ENCODE data around the gene ANKS6.

The ANKS6 gene

DNA sequence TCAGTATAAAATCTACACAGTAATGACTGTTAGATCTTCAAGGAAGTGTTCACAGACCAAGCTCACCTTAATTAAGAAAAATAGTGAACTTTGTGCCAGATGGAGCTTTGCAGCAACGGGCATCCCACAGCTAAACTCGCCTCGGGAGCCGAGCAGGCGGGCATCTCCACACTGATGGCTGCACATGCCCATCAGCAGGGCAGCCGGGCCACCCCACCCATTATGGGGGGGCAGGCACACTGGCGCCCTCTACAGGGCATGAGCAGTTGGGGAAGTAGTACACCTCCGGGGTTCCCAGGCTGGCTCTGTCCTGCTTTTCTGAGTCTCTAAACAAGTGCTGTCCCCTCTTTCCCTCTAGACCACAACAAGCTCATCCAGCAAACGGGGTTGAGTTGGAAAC is 21.6 kb downstream of the ANKS6 start:
- no peak for DNase-seq (ENCODE audit: extremely low read depth in 1 of 2, low read depth in 1 of 2)

DNA sequence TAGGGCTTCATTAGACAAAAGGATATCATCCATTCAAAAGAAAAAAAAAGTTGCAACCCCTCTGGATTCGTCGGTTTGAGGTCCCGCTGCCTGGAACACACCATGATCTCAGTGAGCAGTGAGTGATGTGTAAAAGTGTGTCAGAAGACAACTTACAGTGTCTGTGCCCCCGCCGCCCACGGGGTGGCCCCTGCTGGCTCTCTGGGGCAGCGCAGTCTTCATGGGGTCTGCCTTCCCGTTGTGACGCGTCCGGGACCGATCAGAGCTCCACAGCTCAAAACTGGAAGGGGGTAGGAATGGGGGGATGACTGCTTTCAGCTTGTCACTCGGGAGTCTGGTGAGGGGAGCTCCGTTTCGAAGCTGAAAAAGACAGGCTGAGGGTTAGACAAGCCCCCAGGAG is 22.6 kb downstream of the ANKS6 start:
- no peak for DNase-seq (ENCODE audit: extremely low read depth in 1 of 2, low read depth in 1 of 2)

DNA sequence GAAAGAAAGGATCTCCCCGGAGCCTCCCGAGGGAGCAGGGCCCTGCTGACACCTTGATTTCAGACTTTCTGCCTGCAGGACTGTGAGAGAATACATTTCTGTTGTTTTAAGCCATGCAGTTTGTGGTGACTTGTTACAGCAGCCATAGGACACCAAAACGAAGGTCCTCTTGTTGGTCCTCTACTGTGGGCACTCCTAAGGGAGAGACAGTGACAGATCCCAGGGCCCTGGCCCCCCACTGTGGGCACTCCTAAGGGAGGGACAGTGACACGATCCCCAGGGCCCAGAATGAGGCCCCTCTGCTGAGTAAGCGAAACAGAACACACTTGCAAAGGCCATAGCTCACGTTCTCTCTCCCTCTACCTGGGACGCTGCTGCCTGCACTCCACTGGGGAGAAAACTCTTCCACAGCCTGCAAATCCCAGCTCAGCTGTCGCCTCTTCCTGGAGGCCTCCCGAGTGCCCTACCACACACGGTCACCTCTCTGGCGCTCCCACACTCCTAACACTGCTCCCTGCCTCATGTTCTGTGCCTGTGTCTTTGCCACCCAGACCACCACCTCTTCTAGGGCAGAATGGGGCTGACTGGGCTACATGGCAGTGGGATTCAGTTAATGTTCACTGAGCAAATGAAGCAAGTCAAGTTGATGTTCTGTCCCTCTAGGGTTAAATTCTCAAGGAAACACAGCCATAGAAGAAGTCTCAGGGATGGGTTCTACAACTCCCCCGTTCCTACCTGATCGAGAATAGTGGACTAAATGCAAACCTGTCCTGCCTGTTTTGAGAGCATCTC is 23.8 kb downstream of the ANKS6 start:
- DNase-seq (ENCODE audit: extremely low read depth in 1 of 2, low read depth in 1 of 2), result no peak

DNA sequence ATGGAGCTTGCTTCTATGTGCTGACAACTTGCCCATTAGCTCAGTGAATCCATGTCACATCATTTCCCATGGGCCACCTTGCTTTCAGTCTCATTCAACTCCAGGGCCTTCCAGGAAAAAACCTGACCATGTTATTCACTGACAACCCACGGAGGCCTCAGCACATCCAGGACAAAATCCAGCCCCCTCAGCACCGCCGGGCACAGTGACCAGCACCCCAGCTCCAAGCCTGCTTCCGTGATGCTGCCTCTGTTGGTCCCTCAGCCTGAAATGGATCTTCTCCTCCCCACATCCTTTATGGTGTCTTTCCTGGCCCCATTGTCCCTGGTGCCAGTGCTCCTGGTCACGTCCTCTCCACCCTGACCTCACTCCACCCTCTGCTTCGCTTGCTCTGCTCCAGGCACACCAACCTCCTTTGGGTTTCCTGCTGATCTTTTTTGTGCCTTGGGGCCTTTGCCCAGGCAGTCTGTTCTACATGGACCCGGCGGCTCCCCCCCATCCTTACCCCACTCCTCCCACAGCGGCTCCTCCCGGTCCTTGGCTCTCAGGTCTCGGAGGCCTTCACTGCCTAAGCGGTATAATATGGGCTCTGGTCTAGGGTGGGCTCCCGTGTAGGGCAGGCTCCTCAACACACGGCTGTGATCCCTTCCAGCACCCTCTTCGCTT is 25.0 kb downstream of the ANKS6 start:
- no peak for DNase-seq (ENCODE audit: extremely low read depth in 1 of 2, low read depth in 1 of 2)

DNA sequence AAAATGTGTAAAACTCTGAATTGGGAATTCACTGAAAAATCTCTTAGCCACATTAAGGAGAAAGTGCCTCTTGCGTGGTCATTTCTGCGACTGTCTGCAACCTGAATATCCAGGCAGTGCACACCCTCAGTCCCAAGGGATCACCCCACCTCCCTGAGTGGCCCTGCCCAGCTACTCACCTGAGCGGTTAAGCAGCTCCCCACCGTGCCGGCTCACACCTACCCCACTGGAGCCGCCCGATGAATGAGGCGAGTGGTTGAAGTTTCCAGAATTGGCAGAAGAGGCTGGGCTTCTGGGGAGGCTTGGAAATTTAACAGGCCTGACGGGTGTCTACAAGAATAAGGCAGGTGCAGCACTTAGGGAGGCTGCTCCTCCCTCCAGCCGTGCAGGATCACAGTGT is 25.6 kb downstream of the ANKS6 start:
- no peak for DNase-seq (ENCODE audit: extremely low read depth in 1 of 2, low read depth in 1 of 2)

DNA sequence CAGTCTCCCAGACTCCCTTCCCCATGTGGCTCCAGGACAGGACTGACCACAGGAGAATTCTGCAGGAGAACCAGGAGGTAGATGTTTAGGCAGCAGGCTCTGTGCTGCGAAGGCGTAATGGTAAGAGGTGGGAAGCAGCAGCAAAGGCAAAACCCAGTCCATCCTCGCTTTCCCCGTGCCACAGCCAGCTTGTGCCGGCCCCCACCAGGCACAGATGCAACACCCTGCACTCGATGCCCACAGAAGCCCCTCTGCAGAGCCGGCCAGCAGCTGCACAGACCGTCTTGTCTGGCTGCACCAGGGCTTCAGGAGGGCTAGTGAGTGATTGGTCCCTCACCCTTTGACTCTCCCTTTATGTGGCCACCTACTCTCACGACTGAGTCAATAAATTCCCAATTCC is 28.0 kb downstream of the ANKS6 start:
- no peak for DNase-seq (ENCODE audit: extremely low read depth in 1 of 2, low read depth in 1 of 2)

DNA sequence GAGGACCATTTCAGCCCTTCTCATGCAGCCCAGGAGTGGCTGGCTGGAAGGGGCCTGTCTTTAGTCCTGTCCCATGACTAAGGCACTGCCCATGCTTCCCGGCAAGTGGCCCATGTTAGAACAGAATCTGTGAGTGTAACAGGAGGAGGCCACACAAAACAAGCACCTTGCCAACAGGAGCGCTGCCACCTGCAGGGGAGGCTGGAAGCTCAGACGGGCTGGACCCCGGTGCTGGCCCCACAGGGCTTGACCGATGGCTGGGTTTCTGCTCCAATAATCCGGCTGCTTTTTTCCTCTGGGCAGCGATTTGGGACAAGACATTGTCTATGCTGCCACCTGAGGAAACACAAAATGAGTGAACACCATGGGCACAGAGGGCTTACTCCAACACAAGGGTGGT is 28.4 kb downstream of the ANKS6 start:
- DNase-seq (ENCODE audit: extremely low read depth in 1 of 2, low read depth in 1 of 2), result no peak

DNA sequence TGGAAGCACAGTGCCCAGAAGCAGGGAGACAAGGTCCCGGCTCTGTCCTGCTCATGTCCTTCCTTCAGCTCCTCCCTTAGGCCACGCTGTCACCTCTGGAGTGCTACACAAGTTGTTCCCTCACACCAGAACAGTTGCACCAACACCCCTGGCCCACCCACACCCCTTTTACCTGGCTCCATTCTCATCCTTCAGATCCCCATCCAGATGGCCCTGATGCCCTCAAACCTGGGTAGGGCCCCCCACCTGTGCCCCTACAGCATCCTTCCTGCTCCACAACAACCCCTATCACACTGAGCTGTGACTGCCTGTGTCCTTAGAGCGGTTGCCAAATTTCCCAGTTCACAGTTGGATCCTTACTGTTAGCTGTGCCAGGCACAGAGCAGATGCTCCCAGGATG is 29.2 kb downstream of the ANKS6 start:
- no peak for DNase-seq (ENCODE audit: extremely low read depth in 1 of 2, low read depth in 1 of 2)

DNA sequence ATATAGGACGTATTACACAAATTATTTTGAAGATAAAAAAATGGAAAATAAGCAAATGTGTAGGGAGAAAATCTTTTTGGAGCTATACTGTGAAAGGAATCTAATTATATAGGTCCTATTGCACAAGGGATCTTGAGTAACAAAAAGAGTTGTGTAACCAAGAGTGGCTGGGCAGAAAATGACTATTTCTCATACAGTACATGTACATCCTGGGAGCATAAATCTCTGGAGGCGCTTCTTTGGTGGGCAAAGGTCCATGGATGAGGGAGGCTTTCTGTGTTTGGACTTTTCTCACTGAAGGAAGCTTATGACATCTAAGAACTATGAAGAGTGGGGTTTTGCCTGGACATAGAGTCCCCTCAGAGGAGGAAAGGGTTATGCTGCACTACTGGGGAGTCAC is 29.8 kb downstream of the ANKS6 start:
- DNase-seq (ENCODE audit: extremely low read depth in 1 of 2, low read depth in 1 of 2), result no peak

DNA sequence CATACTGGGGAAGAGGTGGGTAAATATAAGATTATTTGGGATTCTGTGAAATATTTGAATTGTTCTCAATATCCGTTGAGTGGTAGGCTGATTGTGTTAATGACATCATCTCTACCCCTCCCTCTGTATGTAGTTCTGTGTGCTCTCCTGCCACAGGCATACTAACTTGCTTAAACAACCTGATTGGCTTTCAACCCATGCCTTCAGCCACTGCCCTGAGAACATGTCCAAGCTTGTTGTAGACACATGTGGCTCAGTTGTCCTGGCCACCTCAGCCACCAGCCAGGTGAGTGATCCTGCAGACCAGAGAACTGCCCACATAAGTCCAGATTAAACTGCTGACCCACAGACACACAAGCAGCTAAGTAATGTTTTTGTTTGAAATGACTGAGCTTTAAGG is 31.1 kb downstream of the ANKS6 start:
- DNase-seq (ENCODE audit: extremely low read depth in 1 of 2, low read depth in 1 of 2), result no peak

DNA sequence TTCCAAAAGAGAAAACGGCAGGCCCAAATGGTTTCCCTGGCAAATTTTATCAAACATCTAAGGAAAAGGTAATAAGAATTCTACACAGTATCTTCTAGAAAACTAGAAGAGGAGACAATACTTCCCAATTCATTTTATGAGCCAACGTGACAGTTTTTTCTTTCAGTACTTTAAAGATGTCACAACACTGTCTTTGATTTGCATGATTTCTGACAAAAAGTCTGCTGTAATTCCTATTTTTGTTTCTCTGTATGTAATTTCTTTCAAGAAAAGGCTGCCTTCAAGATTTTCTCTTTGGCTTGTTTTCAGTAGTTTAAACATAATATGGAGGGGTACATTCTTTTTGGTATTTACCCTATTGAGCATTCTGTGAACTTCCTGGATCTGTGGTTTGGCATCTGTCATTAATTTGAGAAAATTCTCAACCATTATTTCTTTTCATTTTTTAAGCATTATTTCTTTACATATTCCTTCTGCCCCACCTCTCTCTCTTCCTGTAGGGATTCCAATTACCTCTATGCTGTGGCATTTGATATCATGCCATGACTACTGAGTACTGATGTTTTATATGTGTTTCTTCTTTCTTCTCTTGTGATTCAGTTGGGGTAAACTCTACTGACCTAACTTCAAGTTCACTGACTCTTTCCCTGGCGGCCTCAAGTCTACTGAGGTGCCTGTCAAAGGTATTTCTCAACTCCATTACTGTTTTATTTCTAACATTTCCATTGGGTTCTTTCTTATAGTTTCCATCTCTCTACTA is 32.2 kb downstream of the ANKS6 start:
- DNase-seq (ENCODE audit: extremely low read depth in 1 of 2, low read depth in 1 of 2), result no peak

DNA sequence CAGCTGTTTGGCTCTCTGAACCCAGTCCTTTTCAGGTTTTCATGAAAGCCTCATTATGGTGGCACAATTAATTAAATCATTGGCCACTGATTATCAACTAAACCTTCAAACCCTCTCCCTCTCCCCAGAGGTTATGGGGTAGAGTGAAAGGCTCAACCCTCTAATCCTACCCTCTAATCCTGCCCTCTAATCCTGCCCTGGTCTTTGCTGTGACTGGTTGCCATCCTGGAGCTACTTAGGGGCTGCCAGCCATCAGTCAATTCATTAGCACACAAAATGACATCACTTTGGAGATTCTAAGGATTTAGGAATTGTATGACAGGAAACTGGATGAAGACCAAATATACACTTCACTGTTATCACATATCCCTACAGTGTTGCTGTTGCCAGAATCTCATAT is 36.1 kb downstream of the ANKS6 start:
- no peak for DNase-seq (ENCODE audit: extremely low read depth in 1 of 2, low read depth in 1 of 2)

DNA sequence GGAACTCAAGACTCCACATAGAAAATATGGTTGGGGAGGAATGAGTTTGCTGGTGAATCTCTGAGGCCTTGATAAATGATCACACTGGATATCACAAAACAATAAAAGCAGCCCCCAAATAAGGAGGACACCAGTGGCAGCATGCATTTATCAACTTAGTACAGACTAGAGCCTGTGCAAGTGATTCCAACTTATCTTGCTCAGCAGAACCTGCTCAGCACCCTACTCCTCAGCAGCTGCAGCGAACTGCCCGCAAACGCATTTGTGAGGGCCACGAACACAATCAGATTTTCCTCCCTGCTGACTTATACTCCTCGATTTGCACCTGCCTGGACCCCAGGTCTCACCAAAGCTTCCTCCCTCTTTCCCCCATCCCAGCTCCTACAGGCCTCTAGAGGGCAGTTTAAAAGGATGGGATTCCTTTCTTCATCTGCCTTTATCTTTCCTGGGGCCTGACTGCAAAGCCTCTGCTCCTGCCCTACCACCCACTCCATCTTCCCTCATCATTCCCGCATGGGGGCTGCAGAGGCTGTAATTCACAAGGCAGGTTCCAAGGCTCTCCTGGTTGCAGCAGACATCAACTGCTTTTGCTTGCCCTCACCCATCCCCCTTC is 41.2 kb downstream of the ANKS6 start:
- no peak for DNase-seq (ENCODE audit: extremely low read depth in 1 of 2, low read depth in 1 of 2)

DNA sequence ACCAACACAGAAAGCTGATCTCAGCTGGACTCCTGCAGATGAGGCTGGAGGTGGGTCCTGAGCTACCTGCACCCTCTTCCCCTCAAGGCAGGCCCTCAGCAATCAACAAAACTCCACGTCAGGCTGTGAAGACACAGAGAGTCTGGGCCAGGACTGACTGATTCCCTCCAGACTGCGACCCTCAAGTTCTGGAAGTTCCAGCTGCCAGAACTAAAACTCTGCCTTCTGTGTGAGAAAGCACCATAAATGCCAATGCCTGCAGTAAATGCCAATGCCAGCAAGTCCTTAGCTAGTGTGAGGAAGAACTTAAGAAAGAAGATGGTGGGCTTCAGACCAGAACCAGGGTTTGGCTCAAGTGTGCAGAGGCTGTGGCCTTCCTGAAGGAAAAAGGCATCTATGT is 45.1 kb downstream of the ANKS6 start:
- DNase-seq (ENCODE audit: extremely low read depth in 1 of 2, low read depth in 1 of 2), result no peak

DNA sequence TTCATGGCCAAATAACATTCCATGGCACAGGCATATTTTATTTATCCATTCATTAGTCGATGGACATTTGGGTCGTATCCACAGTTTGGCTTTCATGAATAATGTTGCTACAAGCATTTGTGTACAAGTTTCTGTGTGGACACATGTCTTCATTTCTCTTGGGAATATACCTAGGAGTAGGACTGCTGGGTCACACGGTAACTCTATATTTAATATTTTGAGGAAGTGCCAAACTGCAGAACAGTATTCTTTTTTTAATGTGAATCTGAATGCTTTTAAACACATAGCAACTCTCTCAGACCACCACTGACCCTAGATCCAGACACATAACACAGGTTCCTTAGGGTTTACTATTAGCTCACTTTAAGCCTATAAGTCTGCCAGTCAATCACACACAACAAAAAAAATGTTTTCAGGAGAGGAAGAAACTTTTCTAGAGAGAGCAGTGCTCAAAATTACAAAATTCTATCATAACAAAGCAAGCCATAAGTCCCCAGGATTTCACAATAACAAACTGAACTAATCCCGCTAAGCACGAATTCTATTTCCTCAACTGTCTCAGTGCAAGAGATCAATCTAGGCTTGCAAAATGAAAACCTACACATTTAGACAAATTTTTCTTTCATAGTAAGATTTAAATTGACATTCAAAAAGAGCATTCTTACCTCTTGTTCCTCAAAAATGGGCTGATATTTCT is 45.8 kb downstream of the ANKS6 start:
- no peak for DNase-seq (ENCODE audit: extremely low read depth in 1 of 2, low read depth in 1 of 2)

DNA sequence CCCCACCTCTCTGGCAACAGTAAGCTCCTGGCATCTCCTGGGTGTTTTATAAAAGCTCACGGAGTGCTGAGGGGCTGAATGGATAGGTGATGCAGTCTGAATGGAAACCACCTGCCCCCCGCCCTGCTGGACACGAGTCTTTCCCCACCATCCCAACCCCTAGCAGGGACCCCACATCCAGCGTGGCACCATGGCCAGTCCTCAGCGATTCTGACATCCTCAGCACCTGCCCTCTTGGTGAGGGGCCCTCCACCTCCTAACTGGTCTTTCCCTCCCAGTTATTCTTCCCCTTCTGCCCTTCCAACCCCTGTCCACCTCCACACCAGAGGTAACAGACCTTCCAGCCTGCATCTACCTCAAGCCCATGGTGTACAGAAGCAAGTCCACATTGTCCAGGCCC is 48.9 kb downstream of the ANKS6 start:
- no peak for DNase-seq (ENCODE audit: extremely low read depth in 1 of 2, low read depth in 1 of 2)

DNA sequence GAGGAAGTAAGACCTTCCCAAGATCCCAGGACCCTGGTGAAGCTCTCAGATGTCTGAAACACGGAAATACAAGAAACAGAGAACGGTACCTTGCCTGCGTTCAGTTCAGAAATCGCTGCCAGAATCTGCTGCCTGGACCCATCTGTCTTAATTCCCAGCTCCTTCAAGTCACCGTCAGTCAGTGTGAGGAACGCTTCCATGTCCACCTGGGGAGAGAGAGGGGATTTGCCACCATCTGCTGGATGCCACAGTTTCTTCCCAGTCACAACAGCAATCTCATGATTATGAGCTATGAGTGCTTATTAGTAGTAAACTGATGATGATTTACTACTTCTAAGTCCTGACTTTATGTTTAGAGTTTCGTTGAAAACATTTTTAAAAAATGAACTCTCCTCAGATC is 50.9 kb downstream of the ANKS6 start:
- no peak for DNase-seq (ENCODE audit: extremely low read depth in 1 of 2, low read depth in 1 of 2)

DNA sequence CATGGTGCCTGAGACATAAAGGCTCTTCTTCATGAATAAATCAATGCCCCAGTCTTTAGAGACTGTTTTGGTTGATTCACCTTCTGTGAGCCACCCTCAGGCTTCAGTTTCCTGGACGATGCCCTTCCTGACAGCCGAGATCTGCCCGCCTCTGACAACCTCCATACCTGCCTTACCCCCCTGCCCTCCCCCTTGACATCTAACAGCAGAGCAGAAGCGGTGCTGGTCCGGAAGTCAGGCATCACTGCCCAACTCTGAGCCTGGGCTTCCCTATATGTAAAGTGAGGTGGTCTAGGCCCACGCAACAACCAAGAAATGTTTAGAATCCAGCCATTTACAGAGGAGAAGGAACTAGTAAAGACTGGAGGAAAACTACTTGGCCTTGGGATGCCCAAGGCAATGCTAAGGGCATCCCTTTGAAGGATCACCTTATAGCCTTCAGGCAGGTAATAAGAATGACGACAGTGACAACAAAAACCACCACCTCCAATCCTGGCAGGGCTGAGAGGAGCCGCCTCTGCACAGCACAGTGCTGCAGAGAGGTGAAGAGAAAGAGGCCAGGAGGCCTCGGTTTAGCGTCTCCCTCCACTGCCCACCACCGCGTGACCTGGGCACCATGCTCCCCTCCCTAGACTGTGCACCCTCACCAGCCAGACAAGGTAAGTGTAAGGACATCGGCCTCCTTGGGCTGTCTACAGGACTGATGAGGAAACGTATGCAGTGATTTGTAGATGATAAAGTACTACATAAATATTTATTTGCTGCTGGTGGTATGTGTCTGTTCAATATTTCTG is 52.3 kb downstream of the ANKS6 start:
- no peak for DNase-seq (ENCODE audit: extremely low read depth in 1 of 2, low read depth in 1 of 2)

DNA sequence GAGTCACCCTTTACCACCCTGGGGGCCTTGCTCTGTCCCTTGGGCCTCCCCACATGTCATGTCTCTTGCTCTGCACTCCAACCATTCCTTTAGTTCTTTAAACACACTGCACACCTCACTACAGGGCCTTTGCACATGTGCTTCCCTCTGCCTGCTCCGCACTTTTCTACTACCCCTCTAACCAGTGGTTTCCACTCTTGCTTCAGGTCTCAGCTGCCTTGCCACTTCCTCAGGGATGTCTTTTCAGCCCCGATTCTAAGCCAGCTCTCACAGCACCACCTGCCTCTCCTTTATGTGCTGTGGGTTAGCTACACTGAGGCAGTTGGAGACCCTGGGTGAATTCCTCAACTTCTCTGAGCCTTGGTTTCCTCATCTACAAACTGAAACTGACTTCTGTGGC is 53.0 kb downstream of the ANKS6 start:
- no peak for DNase-seq (ENCODE audit: extremely low read depth in 1 of 2, low read depth in 1 of 2)

All from activated CD8-positive, alpha-beta memory T cell treated with anti-CD3 and anti-CD28 coated beads for 1 hour (primary cell).